GOT3 (cell line): ENCODE data around the gene SCARB1.

Source experiments
- DNase-seq: peaks from one replicate; lab custom pipeline; 2025; ENCODE audit warnings: mixed read lengths; lab: John Stamatoyannopoulos, UW

Gene SCARB1

GRCh38 chr12:124864326-124864752 is 675 bp upstream of the SCARB1 start:
- no peak for DNase-seq

- no peak for DNase-seq
Measured at GRCh38 chr12:124862768-124863415, 772 bp downstream of the SCARB1 start.

GRCh38 chr12:124861898-124862676 is 1.6 kb downstream of the SCARB1 start:
- DNase-seq: no peak

- DNase-seq: no peak
Measured at GRCh38 chr12:124861492-124861891, 2.2 kb downstream of the SCARB1 start.

- no peak for DNase-seq
Measured at GRCh38 chr12:124857921-124858461, 5.7 kb downstream of the SCARB1 start.

- DNase-seq: no peak
Measured at GRCh38 chr12:124856842-124857178, 6.9 kb downstream of the SCARB1 start.

- DNase-seq: no peak
Measured at GRCh38 chr12:124856132-124856841, 7.4 kb downstream of the SCARB1 start.

- DNase-seq: no peak
Measured at GRCh38 chr12:124855275-124855957, 8.2 kb downstream of the SCARB1 start.

- DNase-seq: no peak
Measured at GRCh38 chr12:124854637-124855184, 9.0 kb downstream of the SCARB1 start.

- no peak for DNase-seq
Measured at GRCh38 chr12:124853781-124854636, 9.7 kb downstream of the SCARB1 start.

- no peak for DNase-seq
Measured at GRCh38 chr12:124852911-124853427, 10.7 kb downstream of the SCARB1 start.

- DNase-seq: no peak
Measured at GRCh38 chr12:124852329-124852831, 11.3 kb downstream of the SCARB1 start.

- no peak for DNase-seq
Measured at GRCh38 chr12:124851342-124851741, 12.3 kb downstream of the SCARB1 start.

GRCh38 chr12:124849382-124849781 is 14.3 kb downstream of the SCARB1 start:
- DNase-seq: no peak

GRCh38 chr12:124848621-124849380 is 14.9 kb downstream of the SCARB1 start:
- DNase-seq: no peak

GRCh38 chr12:124847113-124848074 is 16.3 kb downstream of the SCARB1 start:
- DNase-seq: no peak

GRCh38 chr12:124844411-124845397 is 19.0 kb downstream of the SCARB1 start:
- DNase-seq: no peak
